Measurements from ENCODE around the gene AK2.
A peak's percentile ranks its signal among the peaks of the same experiment; 100 is the strongest.
"Not testable (repeated sequence)": the region's sequence is repeated elsewhere in the genome, so short reads cannot be mapped to it uniquely, and the experiment has no call there.

AK2 gene

GRCh38 chr1:33036526-33037503, at the start of gene AK2:
AK2 (minus strand) TSS chr1:33036883; CDS start chr1:33036828, 55 bp downstream.
- peak; percentile 97 for DNase-seq

- peak; percentile 69 for DNase-seq
These were observed 49.7 kb upstream of the AK2 start for GRCh38 chr1:33086384-33086850.

- no peak for DNase-seq
These were observed 48.6 kb upstream of the AK2 start for GRCh38 chr1:33085332-33085731.

- no peak for DNase-seq
These were observed 46.0 kb upstream of the AK2 start for GRCh38 chr1:33082575-33083108.

GRCh38 chr1:33081554-33082305, 45.0 kb upstream of the AK2 start:
- DNase-seq, result no peak

- DNase-seq, result peak; percentile 98
These were observed 44.3 kb upstream of the AK2 start, which contains the start of gene AZIN2 for GRCh38 chr1:33080885-33081553. AZIN2 (plus strand) TSS chr1:33081153; CDS start chr1:33082250, 1,097 bp downstream.

- no peak for DNase-seq
These were observed 43.7 kb upstream of the AK2 start for GRCh38 chr1:33080373-33080772.

GRCh38 chr1:33078030-33078591, 41.4 kb upstream of the AK2 start:
- no peak for DNase-seq

- no peak for DNase-seq
These were observed 37.7 kb upstream of the AK2 start for GRCh38 chr1:33074193-33074945.

GRCh38 chr1:33072707-33073106, 36.0 kb upstream of the AK2 start:
- DNase-seq, result no peak

GRCh38 chr1:33070628-33071027, 33.9 kb upstream of the AK2 start:
- no peak for DNase-seq

GRCh38 chr1:33068108-33068507, 31.4 kb upstream of the AK2 start:
- DNase-seq, result not testable (repeated sequence)

GRCh38 chr1:33066477-33066876, 29.8 kb upstream of the AK2 start:
- not testable (repeated sequence) for DNase-seq

- DNase-seq, result no peak
These were observed 28.6 kb upstream of the AK2 start for GRCh38 chr1:33065301-33065700.

- DNase-seq, result not testable (repeated sequence)
These were observed 27.6 kb upstream of the AK2 start for GRCh38 chr1:33064284-33064683.

- no peak for DNase-seq
These were observed 25.2 kb upstream of the AK2 start for GRCh38 chr1:33061834-33062233.

GRCh38 chr1:33060579-33061083, 23.9 kb upstream of the AK2 start:
- DNase-seq, result peak; percentile 90

- no peak for DNase-seq
These were observed 20.4 kb upstream of the AK2 start for GRCh38 chr1:33057095-33057494.

GRCh38 chr1:33056426-33056825, 19.7 kb upstream of the AK2 start:
- DNase-seq, result no peak

- peak; percentile 80 for DNase-seq
These were observed 18.7 kb upstream of the AK2 start for GRCh38 chr1:33055210-33056008.
